WTC11 (cell line): ENCODE data around the gene GATAD2A.

Experiments used
- FOXK1 ChIP-seq: sonication (generic); formaldehyde crosslinking; IDR thresholded peaks from 2 replicates; pipeline ENCODE4 v1.8.0; 2022; ENCODE audit warnings: mild to moderate bottlenecking, moderate library complexity, missing genetic modification reagents
- NFYB ChIP-seq: sonication (generic); formaldehyde crosslinking; conservative IDR thresholded peaks from 2 replicates; pipeline ENCODE4 v1.8.0; 2022; ENCODE audit warnings: low read depth, missing genetic modification reagents
- NR2C2 ChIP-seq: sonication (generic); formaldehyde crosslinking; IDR thresholded peaks from 2 replicates; pipeline ENCODE4 v1.8.0; 2022; ENCODE audit warnings: mild to moderate bottlenecking, missing genetic modification reagents
- TCF7 ChIP-seq: sonication (generic); formaldehyde crosslinking; IDR thresholded peaks from 2 replicates; pipeline ENCODE4 v1.8.0; 2022; ENCODE audit warnings: mild to moderate bottlenecking, low read depth, missing genetic modification reagents, moderate library complexity
- TP53 ChIP-seq: sonication (generic); formaldehyde crosslinking; IDR thresholded peaks from 2 replicates; pipeline ENCODE4 v1.8.1; 2023; ENCODE audit warnings: mild to moderate bottlenecking, missing genetic modification reagents
- ZNF121 ChIP-seq: sonication (generic); formaldehyde crosslinking; IDR thresholded peaks from 2 replicates; pipeline ENCODE4 v1.8.0; 2023; ENCODE audit warnings: missing genetic modification reagents
- ZNF416 ChIP-seq: fragments of 250-450 bp; sonication (Bioruptor Pico); IDR thresholded peaks from 2 replicates; pipeline ENCODE4 v1.9.0; 2021; ENCODE audit warnings: mild to moderate bottlenecking, inconsistent platforms
- ZNF671 ChIP-seq: fragments of 250-450 bp; sonication (Bioruptor Pico); IDR thresholded peaks from 2 replicates; pipeline ENCODE4 v1.8.0; 2021; ENCODE audit warnings: mild to moderate bottlenecking
- TF ChIP-seq, protein P1 (sequence below): fragments of 200-600 bp; IDR thresholded peaks from 2 replicates; pipeline ENCODE4 v1.8.0; 2022; ENCODE audit warnings: antibody characterized with exemption
- TF ChIP-seq, protein P2 (sequence below): sonication (generic); formaldehyde crosslinking; IDR thresholded peaks from 2 replicates; pipeline ENCODE4 v1.8.1; 2023; ENCODE audit warnings: mild to moderate bottlenecking, missing genetic modification reagents, moderate library complexity
- TF ChIP-seq, protein P3 (sequence below): sonication (generic); formaldehyde crosslinking; IDR thresholded peaks from 2 replicates; pipeline ENCODE4 v1.8.0; 2022; ENCODE audit warnings: mild to moderate bottlenecking, missing genetic modification reagents

DNA sequence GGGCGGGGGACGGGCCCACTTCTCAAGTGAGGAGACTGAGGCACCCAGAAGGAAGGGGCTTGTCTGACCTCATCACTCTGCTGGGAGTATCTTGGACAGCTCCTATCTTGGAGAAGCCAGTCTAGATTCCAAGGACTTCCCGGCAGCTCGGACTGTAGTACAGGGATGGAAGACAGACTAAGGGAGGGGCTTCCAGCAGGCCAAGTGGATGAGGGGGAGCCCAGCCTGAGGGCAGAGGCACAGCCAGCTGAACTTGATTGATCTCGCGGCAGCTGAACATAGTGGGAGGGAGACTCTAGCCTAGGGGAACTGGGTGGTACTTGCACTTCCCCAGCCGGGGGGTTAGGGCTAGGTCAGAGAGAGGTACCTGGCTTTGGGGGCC is 133.3 kb downstream of the GATAD2A start:
- TF ChIP-seq, protein P1, sequence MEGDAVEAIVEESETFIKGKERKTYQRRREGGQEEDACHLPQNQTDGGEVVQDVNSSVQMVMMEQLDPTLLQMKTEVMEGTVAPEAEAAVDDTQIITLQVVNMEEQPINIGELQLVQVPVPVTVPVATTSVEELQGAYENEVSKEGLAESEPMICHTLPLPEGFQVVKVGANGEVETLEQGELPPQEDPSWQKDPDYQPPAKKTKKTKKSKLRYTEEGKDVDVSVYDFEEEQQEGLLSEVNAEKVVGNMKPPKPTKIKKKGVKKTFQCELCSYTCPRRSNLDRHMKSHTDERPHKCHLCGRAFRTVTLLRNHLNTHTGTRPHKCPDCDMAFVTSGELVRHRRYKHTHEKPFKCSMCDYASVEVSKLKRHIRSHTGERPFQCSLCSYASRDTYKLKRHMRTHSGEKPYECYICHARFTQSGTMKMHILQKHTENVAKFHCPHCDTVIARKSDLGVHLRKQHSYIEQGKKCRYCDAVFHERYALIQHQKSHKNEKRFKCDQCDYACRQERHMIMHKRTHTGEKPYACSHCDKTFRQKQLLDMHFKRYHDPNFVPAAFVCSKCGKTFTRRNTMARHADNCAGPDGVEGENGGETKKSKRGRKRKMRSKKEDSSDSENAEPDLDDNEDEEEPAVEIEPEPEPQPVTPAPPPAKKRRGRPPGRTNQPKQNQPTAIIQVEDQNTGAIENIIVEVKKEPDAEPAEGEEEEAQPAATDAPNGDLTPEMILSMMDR, result no peak
- TF ChIP-seq FOXK1, result no peak
- TF ChIP-seq TCF7 (CRISPR knock-in tag), result no peak
- no peak for TF ChIP-seq ZNF121 (CRISPR knock-in tag)
- TF ChIP-seq NFYB (CRISPR knock-in tag), result no peak
- no peak for TF ChIP-seq ZNF416 (CRISPR knock-in tag)
- no peak for TF ChIP-seq TP53 (CRISPR knock-in tag)
- TF ChIP-seq, protein P2, sequence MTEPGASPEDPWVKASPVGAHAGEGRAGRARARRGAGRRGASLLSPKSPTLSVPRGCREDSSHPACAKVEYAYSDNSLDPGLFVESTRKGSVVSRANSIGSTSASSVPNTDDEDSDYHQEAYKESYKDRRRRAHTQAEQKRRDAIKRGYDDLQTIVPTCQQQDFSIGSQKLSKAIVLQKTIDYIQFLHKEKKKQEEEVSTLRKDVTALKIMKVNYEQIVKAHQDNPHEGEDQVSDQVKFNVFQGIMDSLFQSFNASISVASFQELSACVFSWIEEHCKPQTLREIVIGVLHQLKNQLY (CRISPR knock-in tag), result no peak
- TF ChIP-seq NR2C2, result no peak
- TF ChIP-seq, protein P3, sequence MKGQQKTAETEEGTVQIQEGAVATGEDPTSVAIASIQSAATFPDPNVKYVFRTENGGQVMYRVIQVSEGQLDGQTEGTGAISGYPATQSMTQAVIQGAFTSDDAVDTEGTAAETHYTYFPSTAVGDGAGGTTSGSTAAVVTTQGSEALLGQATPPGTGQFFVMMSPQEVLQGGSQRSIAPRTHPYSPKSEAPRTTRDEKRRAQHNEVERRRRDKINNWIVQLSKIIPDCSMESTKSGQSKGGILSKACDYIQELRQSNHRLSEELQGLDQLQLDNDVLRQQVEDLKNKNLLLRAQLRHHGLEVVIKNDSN (CRISPR knock-in tag), result no peak
- no peak for TF ChIP-seq ZNF671 (CRISPR knock-in tag)
